Measurements from ENCODE around the gene CENPA. TPM values are rescaled to one million over a fixed set of nuclear protein-coding genes. Genes with fewer than 3 reads are reported as not detected.
A peak's percentile ranks its signal among the peaks of the same experiment; 100 is the strongest.

CENPA gene
- total and polyA plus RNA-seq, 7 donors: 0.12 to 0.23 TPM; not detected in 5

GRCh38 chr2:26782876-26783704 lies 2.8 kb upstream of the CENPA start:
- peaks cover 4% of the 10 kb centered on the region for H3K4me1 ChIP-seq
- ATAC-seq (no peak), DNase-seq (no peak)
- H3K36me3 ChIP-seq (ENCODE audit: insufficient read depth in 1 of 2, low read depth in 1 of 2): peaks cover 0 to 36% of the 10 kb centered on the region in 2 donors
- H3K4me3 ChIP-seq: no peak overlapping the region
- H3K9me3 ChIP-seq: no peaks in the 10 kb centered on the region
- 85 to 88% (median 87%) methylated on average over 12 of the region's 12 CpGs for WGBS, 3 donors
- no peak for TF ChIP-seq CTCF (IDR thresholded peaks at IDR 0.05)
- H3K27ac ChIP-seq: no peak overlapping the region
- no peaks in the 10 kb centered on the region for H3K27me3 ChIP-seq (ENCODE audit: insufficient read depth in 3 of 3, low read length in 2 of 3)
- intact Hi-C loops (cut with DNase I): no loop called here

GRCh38 chr2:26784570-26785234 lies 1.2 kb upstream of the CENPA start:
- Histone ChIP-seq H3K36me3 (ENCODE audit: insufficient read depth in 1 of 2, low read depth in 1 of 2) (peaks cover 0 to 21% of the 10 kb centered on the region in 2 donors), H3K27ac (no peak overlapping the region), H3K4me3 (no peak overlapping the region), H3K4me1 (peaks cover 4% of the 10 kb centered on the region), H3K27me3 (ENCODE audit: insufficient read depth in 3 of 3, low read length in 2 of 3) (peaks cover 0 to 2% (median 0%) of the 10 kb centered on the region in 3 donors), H3K9me3 (no peaks in the 10 kb centered on the region)
- intact Hi-C loops (cut with DNase I): no loop called here
- DNase-seq (no peak), ATAC-seq (no peak)
- WGBS, 3 donors: 89 to 92% (median 92%) methylated on average over 19 of the region's 19 CpGs
- no peak for TF ChIP-seq CTCF (IDR thresholded peaks at IDR 0.05)

GRCh38 chr2:26786207-26787028 lies 562 bp downstream of the CENPA start:
- ATAC-seq (peak in 3 of 4 donors; percentile 4 to 23 (median 13)), DNase-seq (peak; percentile 42 to 64)
- intact Hi-C loops (cut with DNase I): no loop called here
- Histone ChIP-seq H3K36me3 (ENCODE audit: insufficient read depth in 1 of 2, low read depth in 1 of 2) (peaks cover 0 to 4% of the 10 kb centered on the region in 2 donors), H3K4me1 (peaks cover 4% of the 10 kb centered on the region), H3K27ac (no peak overlapping the region), H3K9me3 (no peaks in the 10 kb centered on the region), H3K27me3 (ENCODE audit: insufficient read depth in 3 of 3, low read length in 2 of 3) (peaks cover 0 to 5% (median 0%) of the 10 kb centered on the region in 3 donors), H3K4me3 (peak overlapping the region; percentile 75)
- TF ChIP-seq CTCF (IDR thresholded peaks at IDR 0.05): no peak
- WGBS, 3 donors: 2 to 4% (median 4%) methylated on average over 40 to 55 of the region's 55 CpGs

GRCh38 chr2:26792720-26793119 lies 6.9 kb downstream of the CENPA start:
- WGBS, 3 donors: 64 to 82% (median 76%) methylated on average over 3 of the region's 3 CpGs
- TF ChIP-seq CTCF (IDR thresholded peaks at IDR 0.05): no peak
- peaks cover 0 to 5% (median 0%) of the 10 kb centered on the region in 3 donors for H3K27me3 ChIP-seq (ENCODE audit: insufficient read depth in 3 of 3, low read length in 2 of 3)

More at GRCh38 chr2:26792720-26793119, 6.9 kb downstream of the CENPA start:
- Histone ChIP-seq H3K27ac (no peak overlapping the region), H3K4me3 (no peak overlapping the region), H3K4me1 (no peaks in the 10 kb centered on the region), H3K9me3 (no peaks in the 10 kb centered on the region), H3K36me3 (ENCODE audit: insufficient read depth in 1 of 2, low read depth in 1 of 2) (no peaks in the 10 kb centered on the region)
- intact Hi-C loops (cut with DNase I): no loop called here
- DNase-seq: no peak
- ATAC-seq: peak in 1 of 4 donors; percentile 51

Data from psoas muscle (tissue), 8 donors.